PFSK-1 (cell line): ENCODE results near the gene CAV3.

Experiments used
- FOXP2 ChIP-seq: optimal IDR thresholded peaks from 2 replicates; pipeline ENCODE3; 2011; ENCODE audit warnings: borderline replicate concordance, control low read depth, inconsistent platforms; ENCODE audit not compliant: insufficient read depth; ENCODE audit errors: extremely low read length, extremely low read depth
- POLR2AphosphoS5 ChIP-seq: IDR thresholded peaks from 2 replicates; pipeline ENCODE4 v1.6.1; 2012; ENCODE audit warnings: low read depth, mild to moderate bottlenecking, control low read depth, low read length, moderate library complexity
- REST ChIP-seq, 2 experiments: IDR thresholded peaks; 2 replicates each; pipeline versions ENCODE4 v1.6.1 to v1.8.0; 2011 to 2012; ENCODE audit warnings: low read depth in 2 of 2, low read length in 2 of 2, control low read depth in 1 of 2, inconsistent platforms in 1 of 2, mild to moderate bottlenecking in 1 of 2, moderate library complexity in 1 of 2; ENCODE audit not compliant: insufficient read depth in 1 of 2
- SIN3A ChIP-seq: IDR thresholded peaks from 2 replicates; pipeline ENCODE4 v1.6.1; 2012; ENCODE audit warnings: mild to moderate bottlenecking, low read length, moderate library complexity, borderline replicate concordance; ENCODE audit not compliant: insufficient read depth
- TAF1 ChIP-seq: IDR thresholded peaks from 2 replicates; pipeline ENCODE4 v1.6.1; 2012; ENCODE audit warnings: low read length, control low read depth, borderline replicate concordance; ENCODE audit not compliant: insufficient read depth

GRCh38 chr3:8749316-8749715, 15.7 kb downstream of the CAV3 start:
- TF ChIP-seq REST (IDR thresholded peaks at IDR 0.05; ENCODE audit: insufficient read depth in 1 of 2, low read depth in 2 of 2, low read length in 2 of 2) (no peak), POLR2AphosphoS5 (no peak), SIN3A (no peak), TAF1 (no peak), FOXP2 (no peak)
